Testis (tissue), 3 donors: ENCODE measurements around the gene XYLB. TPM values are rescaled to one million over a fixed set of nuclear protein-coding genes. Genes with fewer than 3 reads are reported as not detected.

Experiments
- DNase-seq: peaks from one replicate; pipeline ENCODE4 v3.0.0-alpha.2; 2019
- H3K27ac ChIP-seq, 2 donors: fragments of 200-600 bp; sonication (generic); one replicate each; pipeline ENCODE4 v1.5.1; 2019
- H3K27me3 ChIP-seq: fragments of 200-600 bp; sonication (generic); one replicate; pipeline ENCODE4 v1.5.1; 2019
- H3K36me3 ChIP-seq: fragments of 200-600 bp; sonication (generic); one replicate; pipeline ENCODE4 v1.5.1; 2017; ENCODE audit warnings: low read depth; ENCODE audit errors: missing control alignments
- H3K4me1 ChIP-seq: fragments of 200-600 bp; sonication (generic); one replicate; pipeline ENCODE4 v1.5.1; 2019
- H3K4me3 ChIP-seq, 2 donors: fragments of 200-600 bp; sonication (generic); one replicate each; pipeline ENCODE4 v1.5.1; 2017 to 2019
- H3K9me3 ChIP-seq: fragments of 200-600 bp; sonication (generic); one replicate; pipeline ENCODE4 v1.5.1; 2017
- POLR2A ChIP-seq: fragments of 450-650 bp; IDR thresholded peaks from one replicate; pipeline ENCODE4 v1.6.1; 2017; ENCODE audit warnings: antibody characterized with exemption, mild to moderate bottlenecking, moderate library complexity
- WGBS, 2 donors: methylation state at CpG; one replicate each; pipeline ENCODE4 v1.1.5; 2018; 5-methylcytosine and 5-hydroxymethylcytosine counted together
- intact Hi-C: fragments of 100-400 bp; cut with DNase I; formaldehyde crosslinking; loops from one replicate; pipeline ENCODE4 v1.15.1; 2023; ENCODE audit warnings: low total_unique reads
- polyA plus RNA-seq: library from polyadenylated mRNA; stranded (reverse); fragments of 350-450 nt; fragmentation: Illumina TruSeq; extraction: RNeasy Lipid Tissue Mini Kit (QIAGEN cat#74804); gene quantifications from one replicate; pipeline ENCODE4 v1.2.3, GENCODE V29; 2014; ENCODE audit warnings: low read depth, low replicate concordance; ENCODE audit not compliant: insufficient read depth
- total RNA-seq, 2 donors: library from RNA; depleted of rRNA; stranded (reverse); fragments of >200 nt; gene quantifications; one replicate each; pipeline ENCODE4 v1.2.3, GENCODE V29; 2016
- TF ChIP-seq, protein P1 (sequence below), 3 experiments: fragments of 450-650 bp in 2 of 3; fragments of 200-600 bp in 1 of 3; sonication (generic) in 1 of 3; IDR thresholded peaks; one replicate each; pipeline ENCODE4 v1.5.1; 2016 to 2019; ENCODE audit warnings: antibody characterized with exemption in 3 of 3, mild to moderate bottlenecking in 2 of 3, moderate library complexity in 1 of 3

Gene XYLB
- total and polyA plus RNA-seq, 3 donors from 2014 or later, result 1.7 to 12.4 (median 5.9) TPM

DNA sequence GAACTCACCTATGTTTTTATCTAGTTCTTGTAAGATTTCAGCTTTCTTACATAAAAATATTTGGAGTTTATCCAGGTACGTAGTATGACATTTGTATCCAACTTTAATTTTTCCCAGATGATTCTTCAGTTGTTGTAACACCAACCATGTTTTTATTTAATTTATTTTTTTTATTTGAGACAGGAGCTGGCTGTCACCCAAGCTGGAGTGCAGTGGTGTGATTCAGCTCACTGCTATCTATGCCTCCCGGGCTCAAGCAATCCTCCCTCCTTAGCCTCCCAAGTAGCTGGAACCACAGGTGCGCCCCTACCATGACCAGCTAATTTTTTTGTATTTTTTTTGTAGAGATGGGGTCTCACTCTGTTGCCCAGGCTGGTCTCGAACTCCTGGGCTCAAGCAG is 6.6 kb downstream of the XYLB start:
- WGBS, 2 donors, result 87 to 90% methylated on average over 4 of the region's 4 CpGs
- H3K27ac ChIP-seq, result no peak overlapping the region
- H3K36me3 ChIP-seq, result no peaks in the 10 kb centered on the region
- H3K27me3 ChIP-seq, result no peaks in the 10 kb centered on the region
- no peak for TF ChIP-seq POLR2A
- TF ChIP-seq, protein P1, sequence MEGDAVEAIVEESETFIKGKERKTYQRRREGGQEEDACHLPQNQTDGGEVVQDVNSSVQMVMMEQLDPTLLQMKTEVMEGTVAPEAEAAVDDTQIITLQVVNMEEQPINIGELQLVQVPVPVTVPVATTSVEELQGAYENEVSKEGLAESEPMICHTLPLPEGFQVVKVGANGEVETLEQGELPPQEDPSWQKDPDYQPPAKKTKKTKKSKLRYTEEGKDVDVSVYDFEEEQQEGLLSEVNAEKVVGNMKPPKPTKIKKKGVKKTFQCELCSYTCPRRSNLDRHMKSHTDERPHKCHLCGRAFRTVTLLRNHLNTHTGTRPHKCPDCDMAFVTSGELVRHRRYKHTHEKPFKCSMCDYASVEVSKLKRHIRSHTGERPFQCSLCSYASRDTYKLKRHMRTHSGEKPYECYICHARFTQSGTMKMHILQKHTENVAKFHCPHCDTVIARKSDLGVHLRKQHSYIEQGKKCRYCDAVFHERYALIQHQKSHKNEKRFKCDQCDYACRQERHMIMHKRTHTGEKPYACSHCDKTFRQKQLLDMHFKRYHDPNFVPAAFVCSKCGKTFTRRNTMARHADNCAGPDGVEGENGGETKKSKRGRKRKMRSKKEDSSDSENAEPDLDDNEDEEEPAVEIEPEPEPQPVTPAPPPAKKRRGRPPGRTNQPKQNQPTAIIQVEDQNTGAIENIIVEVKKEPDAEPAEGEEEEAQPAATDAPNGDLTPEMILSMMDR (IDR thresholded peaks at IDR 0.05), result no peak
- DNase-seq, result no peak
- no peak overlapping the region for H3K4me3 ChIP-seq
- H3K4me1 ChIP-seq, result no peaks in the 10 kb centered on the region
- no peaks in the 10 kb centered on the region for H3K9me3 ChIP-seq
- intact Hi-C loops, result no loop called here

DNA sequence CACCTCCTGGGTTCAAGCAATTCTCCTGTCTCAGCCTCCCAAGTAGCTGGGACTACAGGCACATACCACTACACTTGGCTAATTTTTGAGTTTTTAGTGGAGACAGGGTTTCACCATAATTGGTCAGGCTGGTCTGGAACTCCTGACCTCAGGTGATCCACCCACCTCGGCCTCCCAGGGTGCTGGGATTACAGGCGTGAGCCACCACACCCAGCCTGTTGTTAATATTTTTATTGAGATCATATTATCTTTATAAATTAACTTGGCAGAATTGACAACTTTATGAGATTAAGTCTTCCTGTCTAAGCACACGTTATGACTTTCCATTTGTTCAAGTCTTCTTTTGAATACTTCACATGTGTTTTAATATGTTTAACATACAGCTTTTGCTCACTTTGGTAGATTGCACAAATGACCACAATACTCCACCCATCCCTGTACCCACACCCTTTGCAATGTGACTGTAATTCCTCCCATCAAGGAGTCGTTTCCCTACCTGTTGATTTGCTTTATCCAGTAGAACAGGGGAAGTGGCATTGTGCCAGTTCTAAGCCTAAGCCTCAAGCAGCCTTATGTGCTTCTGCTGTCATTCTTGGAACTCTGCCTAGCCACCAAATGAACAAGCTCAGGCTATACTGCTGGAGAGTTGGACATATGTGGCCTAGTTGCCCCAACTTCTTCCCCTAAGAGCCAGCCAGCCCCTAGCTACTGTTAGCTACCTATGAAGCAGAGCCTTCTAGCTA is 8.2 kb downstream of the XYLB start:
- DNase-seq, result no peak
- Histone ChIP-seq H3K9me3 (no peaks in the 10 kb centered on the region), H3K4me1 (no peaks in the 10 kb centered on the region), H3K27ac (no peak overlapping the region), H3K36me3 (no peaks in the 10 kb centered on the region), H3K27me3 (no peaks in the 10 kb centered on the region), H3K4me3 (no peak overlapping the region)
- 83 to 89% methylated on average over 4 of the region's 4 CpGs for WGBS, 2 donors
- TF ChIP-seq POLR2A, result no peak
- intact Hi-C loops, result no loop called here

DNA sequence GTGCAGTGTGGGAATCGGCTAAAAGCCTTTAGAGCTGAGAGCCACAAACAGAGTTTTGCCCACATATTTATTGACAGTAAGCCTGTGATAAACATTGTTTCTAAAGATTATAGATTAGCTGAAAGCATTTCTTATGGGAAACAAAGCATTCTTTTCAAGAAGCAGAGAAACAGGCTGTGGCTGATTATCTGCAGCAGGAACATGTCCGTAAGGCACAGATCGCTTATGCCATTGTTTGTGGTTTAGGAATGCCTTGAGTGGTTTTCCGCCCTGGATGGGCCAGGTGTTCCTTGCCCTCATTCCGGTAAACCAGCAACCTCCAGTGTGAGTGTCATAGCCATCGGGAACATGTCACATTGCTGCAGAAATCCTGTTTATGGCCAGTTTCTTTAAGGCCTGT is 12.5 kb downstream of the XYLB start:
- intact Hi-C loops, result no loop called here
- no peak for DNase-seq
- Histone ChIP-seq H3K4me1 (no peaks in the 10 kb centered on the region), H3K9me3 (no peaks in the 10 kb centered on the region), H3K27me3 (no peaks in the 10 kb centered on the region), H3K36me3 (no peaks in the 10 kb centered on the region), H3K4me3 (no peak overlapping the region), H3K27ac (peak overlapping the region in 1 of 2 donors; percentile 57)
- WGBS, 2 donors, result 60 to 76% methylated on average over 6 of the region's 6 CpGs
- TF ChIP-seq POLR2A, result no peak
- TF ChIP-seq, protein P1 (IDR thresholded peaks at IDR 0.05), result no peak

DNA sequence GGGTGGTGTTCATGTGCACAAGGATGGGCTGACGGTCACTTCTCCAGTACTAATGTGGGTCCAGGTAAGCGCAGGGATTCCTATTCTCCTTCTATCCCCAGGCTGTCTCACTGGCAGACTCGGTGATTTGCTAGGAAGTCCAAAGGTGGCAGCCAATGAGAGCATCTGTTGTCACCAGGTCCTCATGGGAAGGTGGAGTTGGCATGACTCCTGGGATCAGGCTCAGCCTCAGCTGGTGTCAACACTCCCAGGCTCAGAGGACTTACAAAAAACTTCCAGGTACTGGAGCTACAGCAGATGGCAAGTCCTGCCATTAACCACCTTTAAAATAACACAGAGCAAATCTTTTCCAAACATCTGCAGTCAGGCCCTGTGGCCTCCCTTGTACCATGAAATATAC is 13.8 kb downstream of the XYLB start:
- intact Hi-C loops, result no loop called here

DNA sequence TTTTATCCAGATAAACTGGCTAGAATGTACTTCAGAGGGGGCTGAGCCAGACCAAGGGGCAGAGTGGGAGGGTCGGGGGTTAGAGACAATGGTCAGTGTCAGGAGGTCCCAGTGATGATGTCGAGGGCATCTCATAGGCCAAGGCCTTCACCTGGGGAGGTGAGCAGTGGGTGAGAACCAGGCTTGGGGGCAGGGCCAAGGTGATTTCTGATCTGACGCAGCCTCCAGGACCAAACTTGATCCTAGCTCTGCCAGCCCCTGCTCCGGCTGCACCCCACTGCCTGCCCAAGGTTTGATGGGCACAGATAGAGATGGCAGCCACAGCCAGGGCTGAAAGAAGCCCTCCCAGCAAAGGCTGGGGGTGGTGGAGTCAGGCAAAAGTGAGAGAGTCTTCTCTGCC is 14.9 kb downstream of the XYLB start:
- Histone ChIP-seq H3K27ac (no peak overlapping the region), H3K9me3 (no peaks in the 10 kb centered on the region), H3K36me3 (no peaks in the 10 kb centered on the region), H3K4me1 (no peaks in the 10 kb centered on the region), H3K4me3 (no peak overlapping the region), H3K27me3 (no peaks in the 10 kb centered on the region)
- no peak for TF ChIP-seq POLR2A
- TF ChIP-seq, protein P1 (IDR thresholded peaks at IDR 0.05), result no peak
- intact Hi-C loops, result no loop called here
- 69 to 73% methylated on average over 4 of the region's 4 CpGs for WGBS, 2 donors
- DNase-seq, result no peak

More for the DNA sequence above, 13.8 kb downstream of the XYLB start:
- no peaks in the 10 kb centered on the region for H3K9me3 ChIP-seq
- no peaks in the 10 kb centered on the region for H3K36me3 ChIP-seq
- 96 to 100% methylated on average over 1 to 3 of the region's 3 CpGs for WGBS, 2 donors
- no peak for TF ChIP-seq POLR2A
- TF ChIP-seq, protein P1 (IDR thresholded peaks at IDR 0.05), result no peak
- no peak overlapping the region for H3K4me3 ChIP-seq
- peak overlapping the region in 1 of 2 donors; percentile 57 for H3K27ac ChIP-seq
- H3K4me1 ChIP-seq, result no peaks in the 10 kb centered on the region
- DNase-seq, result no peak
- H3K27me3 ChIP-seq, result no peaks in the 10 kb centered on the region
